ENCODE measurements around the gene FEZ2. TPM values are rescaled to one million over a fixed set of nuclear protein-coding genes. Genes with fewer than 3 reads are reported as not detected.

FEZ2 gene
- total RNA-seq, 1 donor from 2014 or later, result 76.0 TPM

DNA sequence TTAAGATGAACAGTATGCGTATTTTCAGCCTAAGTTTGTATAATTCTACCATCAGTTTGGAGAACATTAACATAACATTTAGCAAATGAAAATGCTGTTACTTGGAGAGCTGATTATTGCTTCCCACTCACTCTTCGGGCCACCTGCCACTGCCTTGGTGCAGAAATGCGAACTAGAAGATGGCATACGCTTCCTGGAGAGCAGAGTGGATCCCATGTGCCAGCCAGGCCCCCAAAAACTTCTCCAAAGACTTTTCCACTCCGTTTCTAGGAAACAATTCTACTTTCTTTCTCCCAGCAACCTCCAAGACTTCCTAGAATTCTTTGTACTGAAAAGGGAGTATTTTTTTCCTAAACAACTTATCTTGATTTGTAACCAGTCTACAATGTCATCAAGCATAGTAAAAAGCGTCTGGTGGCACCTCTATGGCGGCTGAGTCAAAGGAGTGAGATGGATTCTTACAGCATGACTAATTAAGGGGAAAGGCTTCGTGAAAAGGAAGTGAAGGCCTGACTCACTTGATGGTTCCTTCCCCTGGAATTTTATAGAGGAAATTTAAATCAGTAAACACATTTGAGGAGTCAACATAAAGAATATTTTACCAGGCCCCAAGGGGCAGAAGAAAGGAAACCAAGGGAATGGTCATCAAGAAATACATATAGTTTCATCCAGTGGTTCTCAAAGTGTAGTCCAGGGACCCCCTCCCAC, 36.6 kb downstream of the FEZ2 start:
- peak; percentile 97 for DNase-seq (ENCODE audit: low read depth)

- no peak for DNase-seq (ENCODE audit: low read depth)
Observed at GRCh38 chr2:36560726-36561125, 37.2 kb downstream of the FEZ2 start.

DNA sequence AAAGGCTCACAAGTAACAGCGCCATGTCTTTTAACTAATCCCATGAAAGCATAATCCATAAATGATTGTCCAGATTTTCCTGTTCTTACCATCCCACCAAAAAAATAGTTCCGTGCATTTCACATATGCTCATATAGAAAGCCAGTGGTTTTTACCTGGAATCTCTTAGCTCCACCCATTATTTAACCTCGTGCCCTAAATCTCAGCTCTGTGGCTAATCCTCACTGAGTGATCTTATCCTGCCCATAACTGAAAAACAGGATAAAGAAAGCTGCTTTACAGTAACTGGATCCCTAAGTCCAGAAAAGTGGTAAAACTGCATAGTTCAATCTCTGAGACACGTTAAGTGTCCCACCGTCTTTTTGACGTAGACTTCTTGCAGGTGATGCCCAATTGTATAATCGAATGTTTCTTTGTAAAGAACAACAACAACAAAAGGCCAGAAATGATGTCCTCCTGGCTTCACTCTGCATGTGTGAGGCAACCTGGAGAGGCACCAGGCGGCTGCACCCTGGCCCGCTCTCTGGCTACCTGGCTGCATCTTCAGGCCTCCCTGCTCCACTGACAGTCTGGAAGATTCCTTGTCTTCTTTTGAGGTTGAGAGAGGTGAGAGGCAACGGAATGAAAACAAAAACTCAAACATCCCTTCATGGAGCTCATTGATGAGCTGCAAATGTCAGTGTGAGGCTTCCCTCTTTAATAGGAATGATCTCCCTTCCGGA, 38.6 kb downstream of the FEZ2 start:
- no peak for DNase-seq (ENCODE audit: low read depth)

GRCh38 chr2:36556842-36557241, 41.1 kb downstream of the FEZ2 start:
- DNase-seq (ENCODE audit: low read depth), result no peak

DNA sequence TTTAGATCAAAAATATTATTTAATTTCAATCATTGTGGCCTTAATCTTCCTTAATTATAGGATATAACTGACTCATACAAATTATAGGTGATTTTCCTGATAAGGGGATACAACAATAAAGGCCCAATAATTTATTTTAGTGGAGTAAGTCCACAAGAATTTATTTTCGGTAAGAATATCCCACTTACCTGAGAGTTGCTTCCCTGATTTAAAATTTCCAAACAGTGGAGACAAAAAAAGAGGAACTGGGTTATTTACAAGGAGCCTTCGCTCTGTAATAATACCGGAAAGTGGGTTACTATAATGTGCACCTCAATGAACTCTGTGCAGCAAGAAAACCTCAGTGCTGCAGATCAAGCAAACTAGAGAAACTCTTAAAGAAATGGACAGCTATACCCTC, 42.2 kb downstream of the FEZ2 start:
- DNase-seq (ENCODE audit: low read depth), result no peak

GRCh38 chr2:36554531-36554930, 43.4 kb downstream of the FEZ2 start:
- DNase-seq (ENCODE audit: low read depth), result no peak

GRCh38 chr2:36553683-36554082, 44.3 kb downstream of the FEZ2 start:
- DNase-seq (ENCODE audit: low read depth), result no peak

GRCh38 chr2:36550006-36550405, 48.0 kb downstream of the FEZ2 start:
- DNase-seq (ENCODE audit: low read depth), result no peak

GRCh38 chr2:36549165-36549574, 48.8 kb downstream of the FEZ2 start:
- DNase-seq (ENCODE audit: low read depth), result no peak

DNA sequence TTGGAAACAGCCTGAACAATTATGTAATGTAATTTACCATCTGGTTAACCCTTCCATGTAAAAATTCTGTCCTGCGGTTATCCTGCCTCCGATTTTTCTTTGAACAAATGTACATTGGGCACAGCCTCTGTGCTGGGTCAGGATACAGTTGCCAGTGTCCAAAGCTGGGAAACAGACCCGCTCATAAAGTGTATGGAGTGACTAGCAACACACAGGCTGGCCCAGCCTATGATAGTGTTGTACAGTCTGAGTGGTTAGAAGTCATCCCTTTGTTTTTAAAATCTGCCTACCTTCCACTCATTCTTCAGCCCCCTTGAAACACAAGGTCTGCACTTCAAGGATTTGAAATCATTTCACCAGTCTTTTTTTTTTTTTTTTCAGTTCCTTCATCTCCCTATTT, 50.1 kb downstream of the FEZ2 start:
- DNase-seq (ENCODE audit: low read depth), result no peak

DNA sequence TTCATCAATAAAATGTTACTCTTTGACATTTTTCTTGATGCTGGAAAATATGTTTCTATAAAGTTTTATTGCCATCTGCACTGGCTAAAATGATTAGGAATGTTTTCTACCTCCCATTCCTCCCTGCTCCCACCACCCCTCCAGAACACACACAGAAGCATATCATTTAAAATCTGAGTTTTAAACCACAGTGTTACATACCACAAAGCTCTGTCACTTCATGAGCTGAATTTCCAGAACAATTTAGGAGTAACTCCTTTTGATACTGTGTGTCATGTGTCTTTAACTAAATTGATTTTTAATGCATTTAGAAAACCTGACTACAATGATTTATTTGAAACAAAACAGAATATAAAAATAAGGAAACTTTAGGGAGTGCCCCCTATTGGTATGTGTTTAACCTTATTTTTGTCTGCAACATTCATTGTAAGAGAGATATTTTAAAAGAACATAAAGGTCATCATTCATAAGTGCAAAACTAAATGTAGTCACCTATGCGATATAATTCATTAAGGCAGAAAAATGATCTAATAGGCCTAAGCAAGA, 52.0 kb downstream of the FEZ2 start:
- no peak for DNase-seq (ENCODE audit: low read depth)

DNA sequence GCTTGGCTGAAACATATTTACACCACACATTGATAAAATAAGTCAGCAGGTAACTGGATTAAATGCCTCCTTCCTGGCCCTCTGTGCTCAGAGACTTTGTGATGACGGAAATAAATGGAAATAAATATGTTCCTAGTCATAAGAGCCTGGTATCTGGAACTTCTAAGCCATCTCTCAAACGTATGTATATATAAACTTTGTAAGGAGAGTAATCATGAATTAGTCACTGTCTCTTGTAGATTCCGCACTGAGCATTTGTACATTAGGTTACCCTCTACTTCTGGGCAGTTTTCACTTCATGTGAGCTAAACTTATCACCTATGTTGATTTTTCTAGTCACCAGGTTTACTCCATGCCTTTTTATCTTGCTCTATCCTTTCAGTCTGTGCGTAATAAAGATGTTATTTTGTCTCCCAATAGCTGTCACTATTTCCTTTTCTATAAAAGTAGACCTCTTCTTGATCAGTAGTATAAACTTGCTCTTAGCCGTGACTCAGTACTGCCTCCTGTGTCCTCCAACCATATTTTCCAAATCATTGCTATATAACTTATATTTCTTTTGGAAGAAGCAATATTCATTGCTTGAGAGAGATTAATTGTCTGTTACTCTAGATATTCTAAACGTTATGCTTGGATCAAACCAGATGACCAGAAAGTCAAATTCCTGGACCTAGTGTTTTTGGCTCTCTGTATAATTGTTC, 53.2 kb downstream of the FEZ2 start:
- no peak for DNase-seq (ENCODE audit: low read depth)

GRCh38 chr2:36541891-36542595, 55.9 kb downstream of the FEZ2 start:
- DNase-seq (ENCODE audit: low read depth), result no peak

GRCh38 chr2:36540986-36541754, 56.8 kb downstream of the FEZ2 start:
- no peak for DNase-seq (ENCODE audit: low read depth)

- DNase-seq (ENCODE audit: low read depth), result no peak
Observed at GRCh38 chr2:36539631-36540030, 58.3 kb downstream of the FEZ2 start.

DNA sequence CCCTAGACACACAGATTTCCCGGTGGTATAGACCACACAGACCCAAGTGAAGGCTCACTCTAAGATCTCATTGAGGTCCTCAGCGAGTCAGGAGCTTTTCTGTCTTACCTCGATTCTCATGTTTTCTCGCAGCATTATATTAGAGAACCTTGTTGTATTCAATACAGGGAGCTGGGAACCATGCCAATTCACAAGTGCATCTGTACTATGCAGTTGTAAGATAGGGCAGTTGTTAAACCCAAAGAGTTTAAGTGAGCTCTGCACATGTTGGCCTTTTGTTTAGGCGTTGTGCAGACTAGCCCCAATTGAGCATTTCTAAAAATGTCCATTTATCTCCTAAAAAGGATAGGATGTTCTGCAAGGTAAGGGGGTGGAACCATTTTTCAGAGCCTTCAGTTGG, 59.6 kb downstream of the FEZ2 start:
- DNase-seq (ENCODE audit: low read depth), result no peak

DNA sequence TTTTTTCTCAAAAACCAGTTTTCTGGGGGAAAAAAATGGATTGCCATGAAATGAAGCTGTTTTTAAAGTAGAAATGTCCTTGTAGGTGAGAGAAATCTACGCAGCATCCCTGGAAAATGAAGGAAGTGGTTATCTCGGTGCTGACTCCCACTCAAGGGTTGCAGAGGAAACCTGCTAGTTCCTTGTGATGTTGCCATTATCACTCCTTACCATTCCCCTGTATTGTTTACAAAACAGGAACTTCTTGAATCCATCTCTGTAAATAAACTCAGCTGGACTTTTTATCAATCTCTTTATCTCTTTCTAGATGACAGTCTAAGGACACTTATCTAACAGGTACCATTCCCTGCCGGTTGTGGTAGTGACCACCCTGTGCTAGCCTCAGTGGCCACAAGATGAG, 61.2 kb downstream of the FEZ2 start:
- no peak for DNase-seq (ENCODE audit: low read depth)

DNA sequence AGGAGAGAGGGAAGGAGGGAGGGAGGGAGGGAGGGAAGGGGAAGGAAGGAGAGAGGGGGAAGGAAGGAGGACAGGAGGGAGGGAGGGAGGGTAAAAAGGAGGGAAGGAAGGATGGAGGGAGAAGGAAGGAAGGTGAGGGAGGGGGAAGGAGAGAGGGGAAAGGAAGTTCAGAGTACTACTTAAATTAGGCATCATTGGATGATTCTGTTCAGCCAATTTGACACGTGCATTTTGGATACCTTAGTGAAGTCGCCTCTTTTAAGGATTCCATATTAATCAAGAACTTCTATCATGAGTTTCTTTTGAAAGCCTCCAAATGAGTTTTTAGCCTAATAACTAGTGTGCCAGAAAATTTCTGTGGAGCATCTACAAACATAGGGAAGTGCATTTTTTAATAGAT, 62.9 kb downstream of the FEZ2 start:
- no peak for DNase-seq (ENCODE audit: low read depth)

GRCh38 chr2:36534275-36534799, 63.6 kb downstream of the FEZ2 start:
- no peak for DNase-seq (ENCODE audit: low read depth)

DNA sequence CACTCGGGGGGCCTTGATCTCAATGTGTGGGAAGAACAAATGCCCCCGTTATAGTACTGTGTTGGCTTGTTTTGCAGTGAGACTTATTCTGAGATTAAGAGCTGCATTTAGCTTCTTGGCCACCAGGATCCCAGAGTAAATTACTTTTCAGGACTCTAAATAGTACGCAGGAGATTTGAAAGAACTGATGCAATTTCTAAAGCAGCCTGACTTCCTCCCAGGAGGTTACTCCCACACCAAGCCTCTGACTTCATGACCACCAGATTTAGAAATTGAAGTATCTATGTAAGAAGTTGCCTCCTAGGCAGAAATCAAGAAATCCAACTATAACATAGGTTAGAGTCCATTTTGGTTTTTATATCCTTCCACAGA, 67.0 kb downstream of the FEZ2 start:
- DNase-seq (ENCODE audit: low read depth), result no peak
